ENCODE data around the gene IFFO2.

DNA sequence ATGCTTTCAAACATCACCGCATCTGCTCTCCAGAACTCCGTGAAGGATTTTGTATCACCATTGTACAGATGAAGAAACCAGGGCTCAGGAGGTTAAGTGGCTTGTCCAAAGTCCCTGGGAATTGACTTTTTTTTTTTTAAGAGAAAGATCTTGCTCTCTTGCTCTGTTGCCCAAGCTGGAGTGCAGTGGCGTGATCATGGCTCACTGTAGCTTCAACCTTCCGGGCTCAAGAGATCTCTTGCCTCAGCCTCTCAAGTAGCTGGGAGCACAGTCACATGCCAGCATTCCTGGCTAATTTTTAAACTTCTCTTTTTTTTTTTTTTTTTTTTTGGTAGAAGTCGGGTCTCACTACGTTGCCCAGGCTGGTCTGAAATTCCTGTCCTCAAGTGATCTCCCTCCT lies 90.2 kb downstream of the IFFO2 start:
- TF ChIP-seq, protein P1, sequence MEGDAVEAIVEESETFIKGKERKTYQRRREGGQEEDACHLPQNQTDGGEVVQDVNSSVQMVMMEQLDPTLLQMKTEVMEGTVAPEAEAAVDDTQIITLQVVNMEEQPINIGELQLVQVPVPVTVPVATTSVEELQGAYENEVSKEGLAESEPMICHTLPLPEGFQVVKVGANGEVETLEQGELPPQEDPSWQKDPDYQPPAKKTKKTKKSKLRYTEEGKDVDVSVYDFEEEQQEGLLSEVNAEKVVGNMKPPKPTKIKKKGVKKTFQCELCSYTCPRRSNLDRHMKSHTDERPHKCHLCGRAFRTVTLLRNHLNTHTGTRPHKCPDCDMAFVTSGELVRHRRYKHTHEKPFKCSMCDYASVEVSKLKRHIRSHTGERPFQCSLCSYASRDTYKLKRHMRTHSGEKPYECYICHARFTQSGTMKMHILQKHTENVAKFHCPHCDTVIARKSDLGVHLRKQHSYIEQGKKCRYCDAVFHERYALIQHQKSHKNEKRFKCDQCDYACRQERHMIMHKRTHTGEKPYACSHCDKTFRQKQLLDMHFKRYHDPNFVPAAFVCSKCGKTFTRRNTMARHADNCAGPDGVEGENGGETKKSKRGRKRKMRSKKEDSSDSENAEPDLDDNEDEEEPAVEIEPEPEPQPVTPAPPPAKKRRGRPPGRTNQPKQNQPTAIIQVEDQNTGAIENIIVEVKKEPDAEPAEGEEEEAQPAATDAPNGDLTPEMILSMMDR (IDR thresholded peaks at IDR 0.05; ENCODE audit: low read length): no peak
- no peak for TF ChIP-seq EZH2 (optimal IDR thresholded peaks at IDR 0.05; ENCODE audit: low read depth, low read length)

Data from MM.1S (cell line).